ENCODE results near the gene SNX15. TPM values are rescaled to one million over a fixed set of nuclear protein-coding genes. Genes with fewer than 3 reads are reported as not detected.
"Not testable (repeated sequence)": the region's sequence is repeated elsewhere in the genome, so short reads cannot be mapped to it uniquely, and the experiment has no call there.

SNX15 gene
- total and polyA plus RNA-seq, 8 donors = 8.7 to 18.3 (median 10.6) TPM

DNA sequence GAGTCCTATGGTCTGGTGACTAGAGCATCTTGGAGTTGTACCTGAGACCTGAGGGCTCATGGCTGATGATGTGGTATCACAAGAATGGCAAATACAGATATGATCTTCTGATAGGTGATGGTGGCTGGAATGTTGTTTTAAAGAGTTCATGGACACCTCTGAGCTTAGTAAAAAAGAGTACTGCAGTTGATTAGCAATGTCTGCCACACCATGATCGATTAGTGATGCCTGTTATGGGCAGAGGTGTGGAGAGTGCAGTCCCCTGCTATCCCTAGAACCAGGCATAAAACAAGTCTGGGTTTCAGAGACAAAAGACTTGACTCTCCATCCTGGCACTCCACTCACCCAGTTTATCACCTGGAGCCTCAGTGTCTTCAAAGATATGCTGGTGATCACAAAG, 29.1 kb upstream of the SNX15 start:
- H3K9me3 ChIP-seq = no peaks in the 10 kb centered on the region
- DNase-seq (no peak), ATAC-seq (peak in 2 of 4 donors; percentile 7 to 36), FAIRE-seq (no peak)
- H3K4me1 ChIP-seq = peaks cover 19 to 30% (median 26%) of the 10 kb centered on the region in 3 donors
- intact Hi-C loops (cut with DNase I) = no loop called here
- no peaks in the 10 kb centered on the region for H3K27me3 ChIP-seq
- H3K4me3 ChIP-seq = no peak overlapping the region
- WGBS, 2 donors = 49 to 76% methylated on average over 1 of the region's 1 CpG
- H3K36me3 ChIP-seq = no peaks in the 10 kb centered on the region
- no peak for TF ChIP-seq CTCF (IDR thresholded peaks at IDR 0.05)
- H3K27ac ChIP-seq = peak overlapping the region in 3 of 4 donors; percentile 56 to 80 (median 79)

- intact Hi-C loops (cut with DNase I) = no loop called here
- H3K36me3 ChIP-seq = no peaks in the 10 kb centered on the region
- DNase-seq (peak in 4 of 6 donors; percentile 54 to 76 (median 60)), ATAC-seq (peak; percentile 57 to 74 (median 70)), FAIRE-seq (no peak)
- peak overlapping the region; percentile 56 to 80 (median 76) for H3K27ac ChIP-seq
- TF ChIP-seq CTCF (IDR thresholded peaks at IDR 0.05) = no peak
- H3K9me3 ChIP-seq = no peaks in the 10 kb centered on the region
- H3K27me3 ChIP-seq = no peaks in the 10 kb centered on the region
- 35 to 44% methylated on average over 9 of the region's 9 CpGs for WGBS, 2 donors
- H3K4me3 ChIP-seq = no peak overlapping the region
- H3K4me1 ChIP-seq = peaks cover 19 to 30% (median 26%) of the 10 kb centered on the region in 3 donors
Measured at GRCh38 chr11:64998690-64999431, 28.4 kb upstream of the SNX15 start.

DNA sequence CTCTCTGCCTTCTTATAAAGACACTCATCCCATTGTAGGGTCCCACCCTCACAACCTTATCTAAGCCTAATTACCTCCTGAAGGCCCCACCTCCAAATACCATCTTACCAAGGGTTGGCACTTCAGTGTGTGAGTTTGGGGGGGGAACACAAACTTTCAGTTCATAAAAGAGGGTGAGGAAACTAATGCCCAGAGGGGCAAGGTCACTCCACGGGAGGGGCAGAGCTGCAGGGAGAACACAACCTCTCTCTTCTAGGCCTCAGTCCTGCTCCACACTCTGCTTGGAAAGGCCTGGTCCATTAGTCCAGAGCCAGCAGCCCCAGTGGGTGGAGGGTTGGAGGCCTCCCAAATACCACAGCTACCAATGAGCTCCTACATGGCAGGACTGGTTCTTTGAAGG, 27.8 kb upstream of the SNX15 start:
- FAIRE-seq (no peak), DNase-seq (no peak), ATAC-seq (no peak)
- Histone ChIP-seq H3K9me3 (no peaks in the 10 kb centered on the region), H3K4me3 (no peak overlapping the region), H3K27ac (peak overlapping the region; percentile 56 to 80 (median 76)), H3K4me1 (peaks cover 19 to 30% (median 26%) of the 10 kb centered on the region in 3 donors), H3K27me3 (no peaks in the 10 kb centered on the region), H3K36me3 (no peaks in the 10 kb centered on the region)
- intact Hi-C loops (cut with DNase I) = no loop called here
- TF ChIP-seq CTCF (IDR thresholded peaks at IDR 0.05) = no peak
- WGBS, 2 donors = 71 to 81% methylated on average over 1 of the region's 1 CpG

- Histone ChIP-seq H3K27me3 (no peaks in the 10 kb centered on the region), H3K4me3 (no peak overlapping the region), H3K27ac (no peak overlapping the region), H3K4me1 (peaks cover 12 to 15% (median 15%) of the 10 kb centered on the region in 3 donors), H3K9me3 (no peaks in the 10 kb centered on the region), H3K36me3 (no peaks in the 10 kb centered on the region)
- no peak for FAIRE-seq
- 79 to 85% methylated on average over 5 of the region's 5 CpGs for WGBS, 2 donors
- ATAC-seq = no peak
- intact Hi-C loops (cut with DNase I) = no loop called here
- no peak for TF ChIP-seq CTCF (IDR thresholded peaks at IDR 0.05)
- no peak for DNase-seq
Measured at GRCh38 chr11:65002706-65003105, 24.5 kb upstream of the SNX15 start.

DNA sequence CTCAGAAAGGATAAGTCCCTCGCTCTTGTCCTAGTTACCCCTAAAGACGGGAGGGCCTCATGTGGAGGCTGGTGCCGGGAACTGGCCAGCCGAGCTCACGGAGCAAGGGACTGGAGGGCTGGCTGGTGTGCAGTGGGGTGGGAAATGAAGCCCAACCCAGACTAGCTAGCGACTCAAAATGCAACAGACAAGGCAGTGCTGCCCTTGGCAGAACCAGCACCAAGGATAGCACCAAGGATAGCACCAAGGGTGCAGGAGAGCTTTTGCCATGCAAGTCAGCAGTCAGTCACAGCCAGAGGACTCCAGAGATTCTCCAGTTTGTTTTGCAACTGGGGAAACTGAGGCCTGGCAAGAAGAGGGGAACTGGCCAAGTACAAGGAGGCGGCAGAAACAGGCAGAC, 24.0 kb upstream of the SNX15 start:
- FAIRE-seq (no peak), DNase-seq (no peak), ATAC-seq (no peak)
- intact Hi-C loops (cut with DNase I) = no loop called here
- no peak for TF ChIP-seq CTCF (IDR thresholded peaks at IDR 0.05)
- no peaks in the 10 kb centered on the region for H3K27me3 ChIP-seq
- H3K9me3 ChIP-seq = no peaks in the 10 kb centered on the region
- H3K4me3 ChIP-seq = no peak overlapping the region
- H3K4me1 ChIP-seq = peaks cover 9 to 12% (median 12%) of the 10 kb centered on the region in 3 donors
- no peaks in the 10 kb centered on the region for H3K36me3 ChIP-seq
- H3K27ac ChIP-seq = no peak overlapping the region
- WGBS, 2 donors = 88 to 89% methylated on average over 7 of the region's 7 CpGs

DNA sequence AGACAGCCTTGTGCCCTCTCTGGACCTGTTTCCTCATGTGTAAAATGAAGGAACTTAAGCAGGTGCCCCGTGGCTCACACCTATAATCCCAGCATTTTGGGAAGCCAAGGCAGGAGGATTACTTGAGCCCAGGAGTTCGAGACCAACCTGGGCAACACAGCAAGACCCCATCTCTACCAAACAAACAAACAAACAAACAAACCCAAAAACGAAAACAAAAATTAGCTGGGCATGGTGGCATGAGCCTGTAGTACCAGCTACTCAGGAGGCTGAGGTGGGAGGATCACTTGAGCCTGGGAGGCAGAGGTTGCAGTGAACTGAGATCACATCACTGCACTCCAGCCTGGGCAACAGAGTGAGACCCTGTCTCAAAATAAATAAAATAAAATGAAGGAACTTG, 23.3 kb upstream of the SNX15 start:
- H3K4me3 ChIP-seq; H3K4me1 ChIP-seq; H3K9me3 ChIP-seq; FAIRE-seq; DNase-seq; H3K27ac ChIP-seq; H3K27me3 ChIP-seq; ATAC-seq; intact Hi-C loops (cut with DNase I); H3K36me3 ChIP-seq: not testable (repeated sequence)
- WGBS, 2 donors = 64 to 75% methylated on average over 3 of the region's 3 CpGs

All from pancreas (tissue), 10 donors.